Head of caudate nucleus (tissue), 42 donors: ENCODE data around the gene MOV10L1.
A peak's percentile ranks its signal among the peaks of the same experiment; 100 is the strongest.
"Not testable (repeated sequence)": the region's sequence is repeated elsewhere in the genome, so short reads cannot be mapped to it uniquely, and the experiment has no call there.

ENCODE experiments used
- DNase-seq, 42 donors: peaks; one replicate each; pipeline versions ENCODE4 v3.0.0 to v3.0.0-alpha.2; 2020 to 2021; ENCODE audit warnings: mixed read lengths in 7 of 42
- intact Hi-C: fragments of 100-400 bp; cut with DNase I; formaldehyde crosslinking; loops from one replicate; pipeline ENCODE4 v1.15.0; 2022

MOV10L1 gene

GRCh38 chr22:50119768-50120251 lies 30.0 kb downstream of the MOV10L1 start:
- peak in 2 of 42 donors; percentile 12 to 17 for DNase-seq
- intact Hi-C loops = no loop called here

GRCh38 chr22:50121202-50121740 lies 31.5 kb downstream of the MOV10L1 start:
- intact Hi-C loops = no loop called here
- peak in 2 of 42 donors; percentile 26 to 30 for DNase-seq

GRCh38 chr22:50123119-50123518 lies 33.3 kb downstream of the MOV10L1 start:
- peak in 1 of 42 donors; percentile 5 for DNase-seq
- intact Hi-C loops = no loop called here

GRCh38 chr22:50125029-50125428 lies 35.2 kb downstream of the MOV10L1 start:
- peak in 1 of 42 donors; percentile 6 for DNase-seq

DNA sequence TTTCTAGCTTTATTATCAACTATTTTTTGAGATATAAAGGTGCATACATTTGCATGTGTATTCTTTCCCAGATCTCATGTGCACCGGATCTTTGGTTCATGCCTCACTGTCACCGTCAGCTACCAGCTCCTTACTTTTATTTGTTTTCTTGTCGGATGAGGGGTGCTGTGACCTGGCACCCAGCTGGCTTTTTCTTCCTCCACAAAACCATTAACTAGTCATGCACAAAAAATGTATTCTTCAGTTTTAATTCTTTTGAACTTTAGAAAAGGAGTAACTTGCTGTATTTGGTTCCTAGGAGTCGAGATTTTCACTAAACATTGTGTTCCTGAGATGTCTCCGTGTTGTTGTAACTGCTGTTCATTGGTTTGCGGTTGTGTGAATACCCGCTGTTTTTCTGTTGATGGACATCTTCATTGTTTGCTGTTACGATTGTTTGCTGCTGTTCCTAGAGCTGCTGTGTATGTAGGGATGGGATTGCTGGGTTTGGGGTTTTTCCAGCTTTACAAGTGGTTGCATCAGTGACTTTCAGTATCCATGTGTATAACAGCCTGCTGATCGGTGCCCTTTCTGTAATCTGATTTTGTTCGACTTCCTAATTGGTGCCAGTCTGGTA lies 39.4 kb downstream of the MOV10L1 start:
- intact Hi-C loops = no loop called here
- peak in 2 of 42 donors; percentile 9 to 15 for DNase-seq

More at GRCh38 chr22:50125029-50125428, 35.2 kb downstream of the MOV10L1 start:
- intact Hi-C loops = no loop called here

DNA sequence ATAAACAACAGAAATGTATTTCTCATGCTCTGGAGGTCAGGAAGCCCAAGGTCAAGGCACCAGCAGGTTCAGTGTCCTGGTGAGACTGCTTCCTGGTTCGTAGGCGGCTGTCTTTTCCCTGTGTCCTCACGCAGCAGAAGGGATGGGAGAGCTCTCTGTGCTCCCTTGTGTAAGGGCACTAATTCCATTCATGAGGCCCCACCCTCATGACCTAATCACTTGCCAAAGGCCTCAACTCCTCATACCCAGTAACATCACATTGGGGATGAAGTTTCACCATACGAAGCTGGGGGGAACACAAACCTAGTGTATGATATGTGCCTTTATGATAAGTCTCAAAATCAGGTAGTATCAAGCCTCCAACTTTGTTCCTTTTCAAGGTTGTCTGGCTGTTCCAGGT lies 42.1 kb downstream of the MOV10L1 start:
- no peak for DNase-seq
- intact Hi-C loops = no loop called here

DNA sequence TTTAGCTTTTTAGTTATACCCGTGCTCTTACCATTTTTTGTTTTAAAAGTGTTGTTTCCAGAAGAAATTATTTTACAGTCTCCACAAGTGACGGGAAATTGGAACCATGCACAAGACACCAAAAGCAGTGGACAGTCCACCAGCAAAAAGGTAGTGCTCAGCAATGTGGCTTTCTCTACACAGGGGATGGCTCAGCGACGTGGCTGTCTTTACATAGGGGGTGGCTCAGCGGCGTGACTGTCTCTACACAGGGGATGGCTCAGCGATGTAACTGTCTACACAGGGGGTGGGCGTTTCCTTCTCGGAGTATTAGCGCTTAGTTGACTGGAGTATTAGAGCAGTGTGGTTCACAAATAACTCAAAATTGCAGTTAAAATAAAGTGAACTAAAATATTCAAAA lies 44.7 kb downstream of the MOV10L1 start:
- intact Hi-C loops = no loop called here
- peak in 2 of 42 donors; percentile 1 to 17 for DNase-seq

- intact Hi-C loops = no loop called here
- peak in 3 of 42 donors; percentile 1 to 14 (median 11) for DNase-seq
Observed at GRCh38 chr22:50136581-50137015, 46.8 kb downstream of the MOV10L1 start.

GRCh38 chr22:50137277-50137676 lies 47.5 kb downstream of the MOV10L1 start:
- intact Hi-C loops = not testable (repeated sequence)
- DNase-seq = peak in 2 of 42 donors; percentile 11 to 18

GRCh38 chr22:50138041-50138440 lies 48.2 kb downstream of the MOV10L1 start:
- intact Hi-C loops = no loop called here
- peak in 2 of 42 donors; percentile 3 to 10 for DNase-seq

DNA sequence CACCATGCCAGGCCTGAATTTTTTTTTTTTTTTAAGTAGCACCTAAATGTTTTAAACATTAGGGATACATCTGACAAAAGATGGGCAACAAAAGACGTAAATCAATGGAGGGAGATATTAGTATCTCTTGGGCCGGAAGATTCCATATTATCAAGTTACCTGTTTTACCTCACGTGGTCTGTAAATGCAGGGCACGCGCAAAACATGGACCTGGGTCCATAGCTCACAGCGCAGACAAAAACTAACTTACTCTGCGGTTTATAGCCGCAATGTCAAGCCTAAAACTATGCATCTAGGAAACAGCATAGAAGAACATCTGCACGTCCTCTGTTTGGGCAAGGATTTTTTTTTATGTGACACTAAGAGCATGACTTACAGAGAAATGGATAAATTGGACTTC lies 49.2 kb downstream of the MOV10L1 start:
- DNase-seq = peak in 1 of 42 donors; percentile 5
- intact Hi-C loops = no loop called here

GRCh38 chr22:50139843-50140415 lies 50.1 kb downstream of the MOV10L1 start:
- DNase-seq = peak in 3 of 42 donors; percentile 4 to 7 (median 6)
- intact Hi-C loops = no loop called here

- DNase-seq = peak in 1 of 42 donors; percentile 12
- intact Hi-C loops = no loop called here
Observed at GRCh38 chr22:50140615-50141014, 50.8 kb downstream of the MOV10L1 start.

DNA sequence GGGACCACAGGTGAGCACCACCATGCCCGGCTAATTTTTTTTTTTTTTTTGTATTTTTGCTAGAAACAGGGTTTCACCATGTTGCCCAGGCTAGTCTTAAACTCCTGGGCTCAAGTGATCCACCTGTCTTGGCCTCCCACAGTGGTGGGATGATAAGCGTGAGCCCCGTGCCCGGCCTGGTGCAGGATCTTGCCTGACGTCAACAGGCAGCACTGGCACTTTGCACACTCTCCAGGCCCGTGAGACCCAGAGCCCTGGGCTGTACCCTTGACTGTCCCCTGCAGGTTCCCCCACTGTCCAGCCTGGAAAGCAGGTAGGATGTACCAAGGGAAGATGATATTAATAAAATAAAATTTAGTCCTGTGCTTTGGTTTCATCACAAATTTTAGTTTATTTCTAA lies 51.7 kb downstream of the MOV10L1 start:
- intact Hi-C loops = no loop called here

GRCh38 chr22:50141891-50142363 lies 52.1 kb downstream of the MOV10L1 start:
- intact Hi-C loops = no loop called here
- peak in 1 of 42 donors; percentile 31 for DNase-seq

More for the DNA sequence above, 51.7 kb downstream of the MOV10L1 start:
- peak in 2 of 42 donors; percentile 30 to 32 for DNase-seq

GRCh38 chr22:50143096-50143495 lies 53.3 kb downstream of the MOV10L1 start:
- peak in 2 of 42 donors; percentile 2 to 10 for DNase-seq
- intact Hi-C loops = no loop called here

- peak in 1 of 42 donors; percentile 10 for DNase-seq
- intact Hi-C loops = no loop called here
Observed at GRCh38 chr22:50144005-50144614, 54.3 kb downstream of the MOV10L1 start.

DNA sequence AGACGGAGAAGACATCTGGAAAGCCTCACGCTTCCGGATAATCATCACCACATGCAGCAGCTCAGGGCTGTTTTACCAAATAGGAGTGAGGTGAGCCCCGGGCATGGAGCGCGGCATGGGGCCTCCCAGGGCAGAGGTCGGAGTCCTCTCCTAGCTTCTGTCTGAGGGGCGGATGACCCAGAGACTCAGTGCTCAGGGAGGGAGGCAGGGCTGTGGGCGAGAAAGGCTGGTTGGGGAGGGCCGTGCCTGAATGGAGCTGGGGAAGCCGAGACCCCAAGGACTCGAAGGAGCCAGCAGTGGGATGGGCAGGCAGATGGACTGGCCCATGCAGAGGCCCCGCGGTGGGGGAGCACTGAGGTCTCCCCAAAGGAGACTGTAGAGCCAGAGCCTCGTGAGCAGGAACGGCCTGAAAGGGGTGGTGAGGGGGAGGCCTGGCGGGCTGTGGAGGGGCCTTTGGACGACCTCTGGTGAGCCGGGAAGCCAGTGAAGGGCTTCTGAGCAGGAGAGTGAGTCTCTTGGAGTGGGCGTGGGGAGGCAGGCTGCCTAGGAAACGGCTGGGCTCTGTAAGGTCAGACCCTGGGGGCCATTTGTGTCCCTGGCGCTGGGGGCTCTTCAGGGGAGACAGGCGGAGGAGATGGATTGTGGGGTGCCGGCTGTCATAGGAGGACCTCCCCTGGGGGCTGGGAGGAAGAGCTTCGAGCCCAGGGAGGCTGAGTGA lies 56.1 kb downstream of the MOV10L1 start:
- DNase-seq = peak in 1 of 42 donors; percentile 26
- intact Hi-C loops = loop anchor here (2.0 kb wide), 1 partner anchor 63 kb away; no protein-coding TSS in a partner anchor
